ENCODE results near the gene CPXM2. TPM values are rescaled to one million over a fixed set of nuclear protein-coding genes. Genes with fewer than 3 reads are reported as not detected.

Gene CPXM2
- total and polyA plus RNA-seq, 2 donors (not counting 1 experiment from before 2014, with no cell fraction given), result not detected

DNA sequence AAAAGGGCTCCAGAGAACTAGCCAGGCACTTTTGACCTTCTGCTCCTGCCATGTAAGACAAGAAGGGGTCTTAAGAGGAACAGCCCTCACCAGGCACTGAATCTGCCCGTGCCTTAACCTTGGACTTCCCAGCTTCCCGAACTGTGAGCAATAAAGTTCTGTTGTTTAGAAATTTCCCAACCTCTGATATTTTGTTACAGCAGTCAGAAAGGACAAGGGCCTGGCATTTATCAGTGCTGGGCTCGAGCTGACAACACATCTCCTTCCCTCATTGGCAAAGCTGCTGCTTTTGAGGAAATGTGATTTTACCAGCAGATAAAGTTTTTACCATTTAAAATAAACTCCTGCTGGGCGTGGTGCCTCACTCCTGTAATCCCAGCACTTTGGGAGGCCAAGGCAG, 122.0 kb downstream of the CPXM2 start:
- peaks cover 14% of the 10 kb centered on the region for H3K27me3 Mint-ChIP-seq
- ATAC-seq (ENCODE audit: low read depth), result no peak
- TF ChIP-seq, protein P1, sequence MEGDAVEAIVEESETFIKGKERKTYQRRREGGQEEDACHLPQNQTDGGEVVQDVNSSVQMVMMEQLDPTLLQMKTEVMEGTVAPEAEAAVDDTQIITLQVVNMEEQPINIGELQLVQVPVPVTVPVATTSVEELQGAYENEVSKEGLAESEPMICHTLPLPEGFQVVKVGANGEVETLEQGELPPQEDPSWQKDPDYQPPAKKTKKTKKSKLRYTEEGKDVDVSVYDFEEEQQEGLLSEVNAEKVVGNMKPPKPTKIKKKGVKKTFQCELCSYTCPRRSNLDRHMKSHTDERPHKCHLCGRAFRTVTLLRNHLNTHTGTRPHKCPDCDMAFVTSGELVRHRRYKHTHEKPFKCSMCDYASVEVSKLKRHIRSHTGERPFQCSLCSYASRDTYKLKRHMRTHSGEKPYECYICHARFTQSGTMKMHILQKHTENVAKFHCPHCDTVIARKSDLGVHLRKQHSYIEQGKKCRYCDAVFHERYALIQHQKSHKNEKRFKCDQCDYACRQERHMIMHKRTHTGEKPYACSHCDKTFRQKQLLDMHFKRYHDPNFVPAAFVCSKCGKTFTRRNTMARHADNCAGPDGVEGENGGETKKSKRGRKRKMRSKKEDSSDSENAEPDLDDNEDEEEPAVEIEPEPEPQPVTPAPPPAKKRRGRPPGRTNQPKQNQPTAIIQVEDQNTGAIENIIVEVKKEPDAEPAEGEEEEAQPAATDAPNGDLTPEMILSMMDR (IDR thresholded peaks at IDR 0.05), result no peak
- no peak overlapping the region for H2AFZ ChIP-seq (ENCODE audit: insufficient read depth, low read depth, low read length, poor library complexity, severe bottlenecking)
- H3K79me2 ChIP-seq (ENCODE audit: control insufficient read depth, insufficient read depth, low read length), result no peaks in the 10 kb centered on the region
- DNase-seq, result no peak
- no peak overlapping the region for H3K27ac ChIP-seq (ENCODE audit: low read length in 2 of 2)
- no peaks in the 10 kb centered on the region for H3K4me1 ChIP-seq (ENCODE audit: control insufficient read depth in 2 of 2, insufficient read depth in 2 of 2, low read length in 2 of 2)
- ChIA-PET CTCF (no interaction called here), POLR2A (no interaction called here)
- no peak overlapping the region for H3K4me2 ChIP-seq (replicated peaks; ENCODE audit: low read depth, low read length, poor library complexity, severe bottlenecking)
- 57% methylated on average over 1 of the region's 4 CpGs for WGBS (ENCODE audit: insufficient coverage)
- no peaks in the 10 kb centered on the region for H3K4me1 Mint-ChIP-seq
- peaks cover 0 to 4% (median 0%) of the 10 kb centered on the region in 4 experiments for H3K27me3 ChIP-seq (replicated peaks in 1 of 4; ENCODE audit: control extremely low read depth in 1 of 4, control insufficient read depth in 3 of 4, insufficient read depth in 4 of 4, low read length in 3 of 4)
- H3K9me3 Mint-ChIP-seq (ENCODE audit: insufficient read depth), result no peaks in the 10 kb centered on the region
- H3K36me3 ChIP-seq (replicated peaks in 1 of 2; ENCODE audit: control extremely low read depth in 1 of 2, control insufficient read depth in 1 of 2, extremely low read depth in 1 of 2, insufficient read depth in 2 of 2, low read length in 1 of 2), result no peaks in the 10 kb centered on the region
- no peaks in the 10 kb centered on the region for H4K20me1 ChIP-seq (ENCODE audit: control insufficient read depth, insufficient read depth, low read length, poor library complexity, severe bottlenecking)
- H3K4me3 ChIP-seq (ENCODE audit: control extremely low read depth in 1 of 5, extremely low read depth in 1 of 5, insufficient read depth in 1 of 5, low read depth in 2 of 5, low read length in 4 of 5), result no peak overlapping the region
- H3K4me3 Mint-ChIP-seq, result no peak overlapping the region
- no peak overlapping the region for H3K27ac Mint-ChIP-seq
- intact Hi-C loops (cut with micrococcal nuclease), result no loop called here
- H3K9ac ChIP-seq (ENCODE audit: low read length), result no peak overlapping the region
- peaks cover 1 to 11% (median 9%) of the 10 kb centered on the region in 3 donors for H3K9me3 ChIP-seq (ENCODE audit: control extremely low read depth in 1 of 3, control insufficient read depth in 2 of 3, insufficient read depth in 1 of 3, low read length in 2 of 3)

DNA sequence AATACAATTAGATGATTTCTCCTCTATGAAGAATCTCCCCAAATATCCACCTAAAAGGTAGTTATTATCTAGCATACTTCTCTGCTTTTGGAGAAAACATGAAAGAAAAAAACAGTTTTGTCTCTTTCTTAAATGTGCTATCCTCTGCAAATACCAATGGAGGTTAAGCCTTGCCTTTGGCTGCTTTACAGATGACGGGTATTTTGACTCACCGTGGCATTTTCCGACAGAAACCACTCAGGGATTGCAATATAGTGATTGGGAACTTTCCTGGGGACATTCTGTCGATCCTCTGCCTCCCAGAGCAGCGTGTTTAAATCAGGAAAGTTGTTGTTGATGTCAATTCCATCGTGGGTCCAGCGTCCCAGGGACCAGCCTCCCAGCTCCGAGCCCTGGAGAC, 124.8 kb downstream of the CPXM2 start:
- CTCF ChIA-PET, result no interaction called here
- no peak overlapping the region for H3K4me3 Mint-ChIP-seq

More for the DNA sequence above, 124.8 kb downstream of the CPXM2 start:
- Mint-ChIP-seq H3K27me3 (peaks cover 31% of the 10 kb centered on the region), H3K27ac (no peak overlapping the region), H3K9me3 (ENCODE audit: insufficient read depth) (no peaks in the 10 kb centered on the region), H3K4me1 (no peaks in the 10 kb centered on the region)
- no peak overlapping the region for H3K4me2 ChIP-seq (replicated peaks; ENCODE audit: low read depth, low read length, poor library complexity, severe bottlenecking)
- DNase-seq (no peak), ATAC-seq (ENCODE audit: low read depth) (no peak)
- POLR2A ChIA-PET, result no interaction called here
- no peak for TF ChIP-seq EZH2 (IDR thresholded peaks at IDR 0.05; ENCODE audit: borderline replicate concordance, insufficient read depth, low read depth, low read length, poor library complexity, severe bottlenecking)
- TF ChIP-seq, protein P1 (IDR thresholded peaks at IDR 0.05), result no peak
- peaks cover 0 to 4% (median 0%) of the 10 kb centered on the region in 4 experiments for H3K27me3 ChIP-seq (replicated peaks in 1 of 4; ENCODE audit: control extremely low read depth in 1 of 4, control insufficient read depth in 3 of 4, insufficient read depth in 4 of 4, low read length in 3 of 4)
- H3K36me3 ChIP-seq (replicated peaks in 1 of 2; ENCODE audit: control extremely low read depth in 1 of 2, control insufficient read depth in 1 of 2, extremely low read depth in 1 of 2, insufficient read depth in 2 of 2, low read length in 1 of 2), result no peaks in the 10 kb centered on the region
- H4K20me1 ChIP-seq (ENCODE audit: control insufficient read depth, insufficient read depth, low read length, poor library complexity, severe bottlenecking), result no peaks in the 10 kb centered on the region
- no peak overlapping the region for H3K4me3 ChIP-seq (ENCODE audit: control extremely low read depth in 1 of 5, extremely low read depth in 1 of 5, insufficient read depth in 1 of 5, low read depth in 2 of 5, low read length in 4 of 5)
- H2AFZ ChIP-seq (ENCODE audit: insufficient read depth, low read depth, low read length, poor library complexity, severe bottlenecking), result no peak overlapping the region
- intact Hi-C loops (cut with micrococcal nuclease), result no loop called here
- no peak overlapping the region for H3K9ac ChIP-seq (ENCODE audit: low read length)
- H3K27ac ChIP-seq (ENCODE audit: low read length in 2 of 2), result no peak overlapping the region
- H3K9me3 ChIP-seq (ENCODE audit: control extremely low read depth in 1 of 3, control insufficient read depth in 2 of 3, insufficient read depth in 1 of 3, low read length in 2 of 3), result peaks cover 0 to 7% (median 0%) of the 10 kb centered on the region in 3 donors
- WGBS (ENCODE audit: insufficient coverage), result 82% methylated on average over 5 of the region's 8 CpGs
- H3K79me2 ChIP-seq (ENCODE audit: control insufficient read depth, insufficient read depth, low read length), result no peaks in the 10 kb centered on the region
- no peaks in the 10 kb centered on the region for H3K4me1 ChIP-seq (ENCODE audit: control insufficient read depth in 2 of 2, insufficient read depth in 2 of 2, low read length in 2 of 2)
